Ishikawa (cell line): Measurements from ENCODE around the gene RUNX1.

Experiments
- CEBPB ChIP-seq: IDR thresholded peaks from 2 replicates; pipeline ENCODE4 v1.6.1; 2012
- CREB1 ChIP-seq: IDR thresholded peaks from 2 replicates; pipeline ENCODE4 v1.6.1; 2012; ENCODE audit warnings: low read depth
- EGR1 ChIP-seq: IDR thresholded peaks from 2 replicates; pipeline ENCODE4 v1.6.1; 2012
- EP300 ChIP-seq: IDR thresholded peaks from 2 replicates; pipeline ENCODE4 v1.6.1; 2012; ENCODE audit warnings: borderline replicate concordance
- FOXM1 ChIP-seq: IDR thresholded peaks from 2 replicates; pipeline ENCODE4 v1.6.1; 2012; ENCODE audit warnings: low read depth, borderline replicate concordance
- NFIC ChIP-seq: IDR thresholded peaks from 2 replicates; pipeline ENCODE4 v1.6.1; 2012
- RAD21 ChIP-seq: IDR thresholded peaks from 2 replicates; pipeline ENCODE4 v1.6.1; 2012; ENCODE audit warnings: low read depth
- TAF1 ChIP-seq: IDR thresholded peaks from 2 replicates; pipeline ENCODE4 v1.6.1; 2012; ENCODE audit warnings: low read depth, mild to moderate bottlenecking
- TCF12 ChIP-seq: IDR thresholded peaks from 2 replicates; pipeline ENCODE4 v1.6.1; 2012; ENCODE audit warnings: low read depth
- TEAD4 ChIP-seq: IDR thresholded peaks from 2 replicates; pipeline ENCODE4 v1.6.1; 2012
- YY1 ChIP-seq: IDR thresholded peaks from 2 replicates; pipeline ENCODE4 v1.6.1; 2012; ENCODE audit warnings: low read depth
- ZBTB7A ChIP-seq: IDR thresholded peaks from 2 replicates; pipeline ENCODE4 v1.6.1; 2012; ENCODE audit warnings: low read depth
- TF ChIP-seq, protein P1 (sequence below): IDR thresholded peaks from 2 replicates; pipeline ENCODE4 v1.6.1; 2012
- TF ChIP-seq, protein P2 (sequence below): IDR thresholded peaks from 2 replicates; pipeline ENCODE4 v1.6.1; 2012
- TF ChIP-seq, protein P3 (sequence below): IDR thresholded peaks from 2 replicates; pipeline ENCODE4 v1.6.1; 2012; ENCODE audit warnings: low read depth, mild to moderate bottlenecking

The RUNX1 gene

DNA sequence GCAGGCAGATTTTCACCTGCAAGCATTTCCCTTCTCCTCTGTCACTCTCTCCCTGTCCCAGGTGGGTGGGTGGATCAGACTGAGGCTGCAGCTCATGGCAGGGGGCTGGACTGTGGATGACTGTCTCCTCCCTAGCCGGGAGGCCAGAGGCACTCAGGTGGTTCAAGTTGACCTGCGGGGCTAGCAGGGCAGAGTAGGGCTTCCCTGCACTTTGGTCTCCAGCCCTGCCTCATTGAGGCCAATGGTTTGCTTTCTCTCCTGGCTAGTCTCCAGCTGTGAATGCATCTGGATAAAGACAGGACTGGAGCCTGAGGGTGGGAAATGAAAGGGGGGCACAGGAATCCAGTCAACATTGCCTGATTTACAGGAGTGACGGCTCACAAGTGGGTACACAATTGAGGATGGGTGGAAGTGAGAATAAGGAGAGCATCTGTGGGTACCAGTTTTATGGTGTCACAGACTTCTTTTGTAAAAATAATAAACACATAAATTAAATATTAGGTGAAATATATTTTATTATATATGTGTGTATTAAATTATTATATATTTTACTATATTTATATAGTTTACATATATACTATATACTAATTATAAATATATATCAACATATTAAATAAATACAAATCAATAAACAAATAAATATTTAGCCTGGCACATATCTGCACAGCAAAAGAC lies 25.6 kb downstream of the RUNX1 start:
- TF ChIP-seq, protein P1, sequence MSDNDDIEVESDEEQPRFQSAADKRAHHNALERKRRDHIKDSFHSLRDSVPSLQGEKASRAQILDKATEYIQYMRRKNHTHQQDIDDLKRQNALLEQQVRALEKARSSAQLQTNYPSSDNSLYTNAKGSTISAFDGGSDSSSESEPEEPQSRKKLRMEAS: no peak
- TF ChIP-seq EP300 (no peak), TAF1 (no peak), CREB1 (no peak), TCF12 (no peak), EGR1 (no peak), TEAD4 (no peak), CEBPB (no peak), YY1 (no peak), FOXM1 (no peak), ZBTB7A (no peak), NFIC (no peak), RAD21 (no peak)
- TF ChIP-seq, protein P2, sequence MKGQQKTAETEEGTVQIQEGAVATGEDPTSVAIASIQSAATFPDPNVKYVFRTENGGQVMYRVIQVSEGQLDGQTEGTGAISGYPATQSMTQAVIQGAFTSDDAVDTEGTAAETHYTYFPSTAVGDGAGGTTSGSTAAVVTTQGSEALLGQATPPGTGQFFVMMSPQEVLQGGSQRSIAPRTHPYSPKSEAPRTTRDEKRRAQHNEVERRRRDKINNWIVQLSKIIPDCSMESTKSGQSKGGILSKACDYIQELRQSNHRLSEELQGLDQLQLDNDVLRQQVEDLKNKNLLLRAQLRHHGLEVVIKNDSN: no peak
- TF ChIP-seq, protein P3, sequence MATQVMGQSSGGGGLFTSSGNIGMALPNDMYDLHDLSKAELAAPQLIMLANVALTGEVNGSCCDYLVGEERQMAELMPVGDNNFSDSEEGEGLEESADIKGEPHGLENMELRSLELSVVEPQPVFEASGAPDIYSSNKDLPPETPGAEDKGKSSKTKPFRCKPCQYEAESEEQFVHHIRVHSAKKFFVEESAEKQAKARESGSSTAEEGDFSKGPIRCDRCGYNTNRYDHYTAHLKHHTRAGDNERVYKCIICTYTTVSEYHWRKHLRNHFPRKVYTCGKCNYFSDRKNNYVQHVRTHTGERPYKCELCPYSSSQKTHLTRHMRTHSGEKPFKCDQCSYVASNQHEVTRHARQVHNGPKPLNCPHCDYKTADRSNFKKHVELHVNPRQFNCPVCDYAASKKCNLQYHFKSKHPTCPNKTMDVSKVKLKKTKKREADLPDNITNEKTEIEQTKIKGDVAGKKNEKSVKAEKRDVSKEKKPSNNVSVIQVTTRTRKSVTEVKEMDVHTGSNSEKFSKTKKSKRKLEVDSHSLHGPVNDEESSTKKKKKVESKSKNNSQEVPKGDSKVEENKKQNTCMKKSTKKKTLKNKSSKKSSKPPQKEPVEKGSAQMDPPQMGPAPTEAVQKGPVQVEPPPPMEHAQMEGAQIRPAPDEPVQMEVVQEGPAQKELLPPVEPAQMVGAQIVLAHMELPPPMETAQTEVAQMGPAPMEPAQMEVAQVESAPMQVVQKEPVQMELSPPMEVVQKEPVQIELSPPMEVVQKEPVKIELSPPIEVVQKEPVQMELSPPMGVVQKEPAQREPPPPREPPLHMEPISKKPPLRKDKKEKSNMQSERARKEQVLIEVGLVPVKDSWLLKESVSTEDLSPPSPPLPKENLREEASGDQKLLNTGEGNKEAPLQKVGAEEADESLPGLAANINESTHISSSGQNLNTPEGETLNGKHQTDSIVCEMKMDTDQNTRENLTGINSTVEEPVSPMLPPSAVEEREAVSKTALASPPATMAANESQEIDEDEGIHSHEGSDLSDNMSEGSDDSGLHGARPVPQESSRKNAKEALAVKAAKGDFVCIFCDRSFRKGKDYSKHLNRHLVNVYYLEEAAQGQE: no peak

GRCh38 chr21:35021546-35021945 lies 27.6 kb downstream of the RUNX1 start:
- TF ChIP-seq TCF12 (no peak), TEAD4 (no peak), TAF1 (no peak), NFIC (no peak), FOXM1 (no peak), ZBTB7A (no peak), CEBPB (no peak), RAD21 (no peak), EP300 (no peak), YY1 (no peak), EGR1 (no peak), CREB1 (no peak)
- TF ChIP-seq, protein P3: no peak
- TF ChIP-seq, protein P2: no peak
- TF ChIP-seq, protein P1: no peak

DNA sequence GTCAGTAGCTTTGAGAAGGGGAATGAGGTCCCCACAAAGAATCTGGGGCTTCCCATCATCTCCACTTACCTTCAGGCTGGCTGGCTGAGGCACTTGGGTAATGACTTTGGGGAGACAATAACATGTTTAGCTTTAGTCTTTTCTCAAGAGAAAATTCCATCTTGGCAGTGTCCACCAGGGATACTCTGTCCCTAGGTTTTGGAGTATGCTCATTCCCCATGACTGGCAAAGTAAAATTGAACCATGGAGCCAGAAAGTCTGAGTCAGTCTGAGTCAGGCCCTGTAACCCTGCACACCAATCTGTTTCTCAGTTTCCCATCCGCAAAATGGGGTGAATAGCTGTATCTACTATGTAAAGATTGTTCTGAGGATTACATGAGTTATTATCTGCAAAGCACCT lies 28.2 kb downstream of the RUNX1 start:
- TF ChIP-seq YY1: no peak
- no peak for TF ChIP-seq TEAD4
- no peak for TF ChIP-seq TAF1
- TF ChIP-seq EGR1: no peak
- TF ChIP-seq, protein P2: no peak
- TF ChIP-seq, protein P3: no peak
- TF ChIP-seq ZBTB7A: no peak
- no peak for TF ChIP-seq EP300
- TF ChIP-seq, protein P1: no peak
- TF ChIP-seq CREB1: no peak
- no peak for TF ChIP-seq RAD21
- TF ChIP-seq FOXM1: no peak
- TF ChIP-seq CEBPB: no peak
- no peak for TF ChIP-seq NFIC
- TF ChIP-seq TCF12: no peak
